CD4-positive, CD25-positive, alpha-beta regulatory T cell (primary cell): ENCODE measurements around the gene RASSF8. TPM values are rescaled to one million over a fixed set of nuclear protein-coding genes. Genes with fewer than 3 reads are reported as not detected.
A peak's percentile ranks its signal among the peaks of the same experiment; 100 is the strongest.

ENCODE experiments used
- ATAC-seq, 2 donors: fragments of 150-1000 bp; cut with Tn5 transposase; one replicate each; pipeline ENCODE4 v1.10.0; 2021; ENCODE audit warnings: low read depth in 2 of 2, moderate number of reproducible peaks in 2 of 2, moderate library complexity in 1 of 2
- DNase-seq, 3 donors: peaks; one replicate each; pipeline versions ENCODE4 v3.0.0 to v3.0.0-alpha.2; 2012 to 2022; ENCODE audit warnings: mixed read lengths in 1 of 3
- H3K27ac ChIP-seq: one replicate; pipeline ENCODE4 v1.7.0; 2013; ENCODE audit warnings: mild to moderate bottlenecking, low read length; ENCODE audit not compliant: insufficient read depth, poor library complexity, severe bottlenecking
- H3K27me3 ChIP-seq: one replicate; pipeline ENCODE4 v1.7.0; 2013; ENCODE audit warnings: low read length; ENCODE audit not compliant: control insufficient read depth, insufficient read depth
- H3K36me3 ChIP-seq: one replicate; pipeline ENCODE4 v1.7.0; 2013; ENCODE audit warnings: mild to moderate bottlenecking, low read length, moderate library complexity; ENCODE audit not compliant: control insufficient read depth, insufficient read depth
- H3K4me1 ChIP-seq: 2 replicates; pipeline ENCODE4 v1.7.0; 2013; ENCODE audit warnings: mild to moderate bottlenecking, low read length; ENCODE audit not compliant: insufficient read depth, control insufficient read depth, poor library complexity, severe bottlenecking
- H3K4me3 ChIP-seq: one replicate; pipeline ENCODE4 v1.7.0; 2013; ENCODE audit warnings: low read depth, mild to moderate bottlenecking, low read length, moderate library complexity
- H3K9me3 ChIP-seq, 2 experiments: 1 replicate in 1 of 2; 2 replicates in 1 of 2; pipeline ENCODE4 v1.7.0; 2013; ENCODE audit warnings: low read length in 2 of 2, mild to moderate bottlenecking in 1 of 2, moderate library complexity in 1 of 2; ENCODE audit not compliant: control insufficient read depth in 2 of 2
- H3K27ac Mint-ChIP-seq, 3 donors: one replicate each; pipeline ENCODE4 v1.8.0; 2020 to 2022; ENCODE audit warnings: mild to moderate bottlenecking in 3 of 3, mixed read lengths in 3 of 3, moderate library complexity in 2 of 3
- H3K27me3 Mint-ChIP-seq: one replicate; pipeline ENCODE4 v1.8.0; 2022; ENCODE audit warnings: mild to moderate bottlenecking, mixed read lengths
- H3K36me3 Mint-ChIP-seq: one replicate; pipeline ENCODE4 v1.8.0; 2020; ENCODE audit warnings: mixed read lengths
- H3K4me1 Mint-ChIP-seq, 4 donors: one replicate each; pipeline ENCODE4 v1.8.0; 2020 to 2022; ENCODE audit warnings: mixed read lengths in 4 of 4, mild to moderate bottlenecking in 1 of 4
- H3K4me3 Mint-ChIP-seq, 4 donors: one replicate each; pipeline ENCODE4 v1.8.0; 2020 to 2022; ENCODE audit warnings: mild to moderate bottlenecking in 4 of 4, mixed read lengths in 4 of 4, moderate library complexity in 3 of 4
- H3K9me3 Mint-ChIP-seq, 7 donors: one replicate each; pipeline ENCODE4 v1.8.0; 2020 to 2022; ENCODE audit warnings: mixed read lengths in 7 of 7, mild to moderate bottlenecking in 3 of 7, moderate library complexity in 2 of 7
- polyA plus RNA-seq, 4 donors: library from polyadenylated mRNA; unstranded; fragments of 300-500 nt; fragmentation: Illumina TruSeq; gene quantifications; one replicate each; pipeline ENCODE4 v1.2.3, GENCODE V29; 2021
- total RNA-seq: library from RNA; stranded (reverse); gene quantifications from one replicate; pipeline ENCODE4 v1.2.3, GENCODE V29; 2022

RASSF8 gene
- total and polyA plus RNA-seq, 5 donors from 2014 or later = 0.20 TPM; not detected in 4

- Histone ChIP-seq H3K36me3 (no peaks in the 10 kb centered on the region), H3K27me3 (peaks cover 4% of the 10 kb centered on the region), H3K4me1 (no peaks in the 10 kb centered on the region), H3K27ac (no peak overlapping the region), H3K9me3 (no peaks in the 10 kb centered on the region), H3K4me3 (no peak overlapping the region)
- H3K9me3 Mint-ChIP-seq = peaks cover 0 to 3% (median 0%) of the 10 kb centered on the region in 7 donors
- no peak for DNase-seq
- no peaks in the 10 kb centered on the region for H3K4me1 Mint-ChIP-seq
- no peak for ATAC-seq
- no peaks in the 10 kb centered on the region for H3K36me3 Mint-ChIP-seq
- no peak overlapping the region for H3K27ac Mint-ChIP-seq
- H3K4me3 Mint-ChIP-seq = no peak overlapping the region
- peaks cover 6% of the 10 kb centered on the region for H3K27me3 Mint-ChIP-seq
Measured at GRCh38 chr12:26044592-26044991, 86.1 kb downstream of the RASSF8 start.

GRCh38 chr12:26046203-26046602 is 87.7 kb downstream of the RASSF8 start:
- H3K4me3 ChIP-seq = no peak overlapping the region
- Mint-ChIP-seq H3K27me3 (peaks cover 6% of the 10 kb centered on the region), H3K4me3 (no peak overlapping the region), H3K36me3 (no peaks in the 10 kb centered on the region), H3K4me1 (no peaks in the 10 kb centered on the region), H3K27ac (no peak overlapping the region), H3K9me3 (peaks cover 0 to 3% (median 0%) of the 10 kb centered on the region in 7 donors)
- DNase-seq = no peak
- H3K9me3 ChIP-seq = no peaks in the 10 kb centered on the region
- peaks cover 4% of the 10 kb centered on the region for H3K27me3 ChIP-seq
- H3K4me1 ChIP-seq = no peaks in the 10 kb centered on the region
- H3K36me3 ChIP-seq = no peaks in the 10 kb centered on the region
- no peak for ATAC-seq
- no peak overlapping the region for H3K27ac ChIP-seq

- H3K36me3 ChIP-seq = no peaks in the 10 kb centered on the region
- H3K27ac Mint-ChIP-seq = no peak overlapping the region
- H3K36me3 Mint-ChIP-seq = no peaks in the 10 kb centered on the region
- H3K4me3 Mint-ChIP-seq = no peak overlapping the region
- H3K4me1 ChIP-seq = no peaks in the 10 kb centered on the region
- H3K9me3 ChIP-seq = no peaks in the 10 kb centered on the region
- peaks cover 4% of the 10 kb centered on the region for H3K27me3 ChIP-seq
- no peak for DNase-seq
- ATAC-seq = no peak
- no peak overlapping the region for H3K27ac ChIP-seq
- no peak overlapping the region for H3K4me3 ChIP-seq
- H3K9me3 Mint-ChIP-seq = peaks cover 0 to 3% (median 0%) of the 10 kb centered on the region in 7 donors
- no peaks in the 10 kb centered on the region for H3K4me1 Mint-ChIP-seq
- H3K27me3 Mint-ChIP-seq = peaks cover 6% of the 10 kb centered on the region
Measured at GRCh38 chr12:26046906-26047305, 88.4 kb downstream of the RASSF8 start.

GRCh38 chr12:26047401-26048226 is 89.1 kb downstream of the RASSF8 start:
- Mint-ChIP-seq H3K9me3 (peaks cover 0 to 3% (median 0%) of the 10 kb centered on the region in 7 donors), H3K27ac (no peak overlapping the region), H3K4me1 (no peaks in the 10 kb centered on the region), H3K27me3 (peaks cover 9% of the 10 kb centered on the region), H3K36me3 (no peaks in the 10 kb centered on the region), H3K4me3 (peak overlapping the region in 1 of 4 donors; percentile 27)
- ATAC-seq (no peak), DNase-seq (no peak)
- no peaks in the 10 kb centered on the region for H3K36me3 ChIP-seq
- H3K4me3 ChIP-seq = no peak overlapping the region
- H3K27ac ChIP-seq = no peak overlapping the region
- H3K9me3 ChIP-seq = no peaks in the 10 kb centered on the region
- no peaks in the 10 kb centered on the region for H3K4me1 ChIP-seq
- peaks cover 4% of the 10 kb centered on the region for H3K27me3 ChIP-seq

GRCh38 chr12:26052652-26053051 is 94.2 kb downstream of the RASSF8 start:
- Histone ChIP-seq H3K27me3 (no peaks in the 10 kb centered on the region), H3K9me3 (no peaks in the 10 kb centered on the region), H3K36me3 (no peaks in the 10 kb centered on the region), H3K4me3 (no peak overlapping the region), H3K4me1 (no peaks in the 10 kb centered on the region), H3K27ac (no peak overlapping the region)
- no peak for ATAC-seq
- Mint-ChIP-seq H3K4me1 (no peaks in the 10 kb centered on the region), H3K27me3 (peaks cover 18% of the 10 kb centered on the region), H3K9me3 (peaks cover 0 to 3% (median 0%) of the 10 kb centered on the region in 7 donors), H3K36me3 (no peaks in the 10 kb centered on the region), H3K4me3 (no peak overlapping the region), H3K27ac (no peak overlapping the region)
- no peak for DNase-seq

GRCh38 chr12:26054383-26054782 is 95.9 kb downstream of the RASSF8 start:
- Mint-ChIP-seq H3K27ac (no peak overlapping the region), H3K4me1 (no peaks in the 10 kb centered on the region)

GRCh38 chr12:26055087-26055486 is 96.6 kb downstream of the RASSF8 start:
- Mint-ChIP-seq H3K36me3 (no peaks in the 10 kb centered on the region), H3K9me3 (peaks cover 0 to 2% (median 0%) of the 10 kb centered on the region in 7 donors), H3K27me3 (peaks cover 23% of the 10 kb centered on the region), H3K4me1 (no peaks in the 10 kb centered on the region), H3K4me3 (no peak overlapping the region), H3K27ac (no peak overlapping the region)
- DNase-seq (no peak), ATAC-seq (no peak)
- H3K4me1 ChIP-seq = no peaks in the 10 kb centered on the region
- H3K4me3 ChIP-seq = no peak overlapping the region
- H3K27ac ChIP-seq = no peak overlapping the region
- H3K36me3 ChIP-seq = no peaks in the 10 kb centered on the region
- H3K27me3 ChIP-seq = no peaks in the 10 kb centered on the region
- H3K9me3 ChIP-seq = no peaks in the 10 kb centered on the region

More at GRCh38 chr12:26054383-26054782, 95.9 kb downstream of the RASSF8 start:
- Mint-ChIP-seq H3K27me3 (peaks cover 23% of the 10 kb centered on the region), H3K9me3 (peaks cover 0 to 2% (median 0%) of the 10 kb centered on the region in 7 donors), H3K36me3 (no peaks in the 10 kb centered on the region), H3K4me3 (no peak overlapping the region)
- Histone ChIP-seq H3K27ac (no peak overlapping the region), H3K27me3 (no peaks in the 10 kb centered on the region), H3K9me3 (no peaks in the 10 kb centered on the region), H3K4me1 (no peaks in the 10 kb centered on the region), H3K36me3 (no peaks in the 10 kb centered on the region), H3K4me3 (no peak overlapping the region)
- DNase-seq (no peak), ATAC-seq (no peak)

- ATAC-seq = no peak
- Histone ChIP-seq H3K4me1 (no peaks in the 10 kb centered on the region), H3K27ac (no peak overlapping the region), H3K9me3 (no peaks in the 10 kb centered on the region), H3K36me3 (no peaks in the 10 kb centered on the region), H3K4me3 (no peak overlapping the region), H3K27me3 (peaks cover 2% of the 10 kb centered on the region)
- Mint-ChIP-seq H3K27me3 (peaks cover 23% of the 10 kb centered on the region), H3K27ac (no peak overlapping the region), H3K36me3 (no peaks in the 10 kb centered on the region), H3K9me3 (peaks cover 0 to 2% (median 0%) of the 10 kb centered on the region in 7 donors), H3K4me1 (no peaks in the 10 kb centered on the region), H3K4me3 (no peak overlapping the region)
- no peak for DNase-seq
Measured at GRCh38 chr12:26056335-26056734, 97.9 kb downstream of the RASSF8 start.
